Stomach smooth muscle (tissue), 2 donors: ENCODE data around the gene ARMS2.

ENCODE experiments used
- H3K27ac ChIP-seq: one replicate; pipeline ENCODE4 v1.7.0; 2013; ENCODE audit warnings: mild to moderate bottlenecking, low read length, inconsistent platforms
- H3K27me3 ChIP-seq, 2 donors: one replicate each; pipeline ENCODE4 v1.7.0; 2013; ENCODE audit warnings: low read length in 2 of 2; ENCODE audit not compliant: insufficient read depth in 2 of 2, control insufficient read depth in 1 of 2
- H3K36me3 ChIP-seq, 2 donors: one replicate each; pipeline ENCODE4 v1.7.0; 2013; ENCODE audit warnings: low read length in 2 of 2; ENCODE audit not compliant: control insufficient read depth in 2 of 2, insufficient read depth in 2 of 2
- H3K4me1 ChIP-seq: one replicate; pipeline ENCODE4 v1.7.0; 2013; ENCODE audit warnings: low read length; ENCODE audit not compliant: control insufficient read depth, insufficient read depth
- H3K4me3 ChIP-seq, 2 donors: one replicate each; pipeline ENCODE4 v1.7.0; 2013; ENCODE audit warnings: low read length in 2 of 2
- H3K9ac ChIP-seq, 2 donors: one replicate each; pipeline ENCODE4 v1.7.0; 2013; ENCODE audit warnings: low read length in 2 of 2, mild to moderate bottlenecking in 1 of 2
- H3K9me3 ChIP-seq, 2 donors: one replicate each; pipeline ENCODE4 v1.7.0; 2013; ENCODE audit warnings: low read length in 2 of 2; ENCODE audit not compliant: control insufficient read depth in 2 of 2
- donor health status: healthy.
- donor health status: Pancreatic carcinoma.

The ARMS2 gene

DNA sequence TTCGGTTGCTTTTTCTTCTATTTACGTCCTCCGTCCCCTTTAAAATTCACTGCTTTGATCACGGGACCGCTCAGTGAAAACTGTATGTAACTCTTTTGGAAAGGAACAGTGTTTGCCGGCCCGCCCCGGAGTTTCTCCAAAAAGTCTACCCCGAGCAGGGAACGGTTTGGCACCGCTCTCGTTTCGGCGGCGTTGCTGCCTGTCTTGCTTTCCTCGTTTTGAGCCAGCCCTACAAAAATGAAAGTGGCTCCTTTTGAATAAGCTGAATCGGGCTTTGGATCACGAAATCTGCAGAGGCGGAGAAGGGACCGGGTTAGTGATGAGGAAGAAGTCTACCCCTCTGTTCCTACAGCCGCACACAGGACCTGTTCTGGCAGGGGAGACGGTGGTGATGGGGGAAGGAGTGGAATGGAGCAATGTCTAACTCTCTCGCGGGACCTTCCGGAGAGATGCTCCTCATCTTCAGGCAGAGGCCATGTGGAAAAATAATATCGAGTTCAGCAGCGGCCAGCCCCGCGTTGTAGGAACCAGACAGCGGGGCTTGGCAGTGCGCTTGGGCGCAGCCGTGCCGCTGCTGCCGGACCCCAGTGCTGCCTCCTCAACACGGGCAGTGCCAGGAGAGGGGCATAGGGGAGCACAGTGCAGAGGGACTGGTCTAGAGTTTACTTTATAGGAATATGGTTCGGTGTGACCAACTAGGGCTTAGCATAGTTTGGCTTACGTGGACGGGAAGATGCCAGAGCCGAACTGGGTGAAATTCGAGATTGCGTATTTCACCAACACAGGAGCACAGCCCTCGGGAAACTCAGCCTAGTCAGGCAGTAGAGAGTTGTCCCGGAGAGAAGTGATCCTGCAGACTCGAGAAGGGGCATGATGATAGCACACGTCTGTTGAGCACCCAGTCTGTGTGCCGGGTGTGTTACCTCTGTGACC is 8.3 kb downstream of the ARMS2 start:
- H3K4me1 ChIP-seq: peaks cover 24% of the 10 kb centered on the region
- peak overlapping the region; percentile 88 for H3K27ac ChIP-seq
- H3K27me3 ChIP-seq: no peaks in the 10 kb centered on the region
- H3K9me3 ChIP-seq: no peaks in the 10 kb centered on the region
- H3K36me3 ChIP-seq: no peaks in the 10 kb centered on the region
- H3K4me3 ChIP-seq: peak overlapping the region; percentile 77 to 91
- H3K9ac ChIP-seq: peak overlapping the region; percentile 79 to 80

DNA sequence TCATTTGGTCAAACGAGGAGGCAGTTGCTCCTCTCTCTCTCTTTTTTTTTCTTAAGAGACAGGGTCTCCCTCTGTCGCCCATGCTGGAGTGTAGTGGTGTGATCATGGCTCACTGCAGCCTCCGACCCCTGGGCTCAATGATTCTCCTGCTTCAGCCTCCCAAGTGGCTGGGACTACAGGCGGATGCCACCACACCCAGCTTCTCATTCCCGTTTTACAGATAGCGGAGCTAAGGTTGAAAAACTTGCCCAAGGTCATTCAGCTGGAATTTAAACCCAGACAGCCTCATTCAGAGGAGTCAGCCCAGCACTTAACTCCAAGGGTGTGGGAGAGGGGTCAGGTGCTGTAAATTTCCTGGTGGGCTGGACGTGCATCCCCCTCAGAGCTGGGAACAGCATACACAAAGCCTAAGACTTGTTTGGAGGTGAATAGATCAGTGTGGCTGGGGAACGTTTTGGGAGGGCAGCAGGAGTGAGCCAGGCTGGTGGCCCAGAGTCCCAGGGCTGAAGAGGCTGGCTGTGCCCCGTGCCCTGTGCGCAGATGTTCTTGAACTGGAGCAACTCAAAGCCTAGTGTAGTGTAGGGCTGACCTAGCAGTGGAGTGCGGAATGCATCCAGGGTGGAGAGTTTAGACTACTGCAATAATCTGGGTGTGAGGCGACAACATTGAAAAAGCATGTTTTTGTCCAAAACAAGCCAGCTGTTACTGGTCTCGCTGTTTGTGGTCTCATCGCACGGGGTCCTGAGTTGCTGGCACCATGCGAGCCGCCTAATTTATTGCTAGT is 9.2 kb downstream of the ARMS2 start:
- Histone ChIP-seq H3K4me3 (peak overlapping the region; percentile 77 to 91), H3K4me1 (peaks cover 23% of the 10 kb centered on the region)

DNA sequence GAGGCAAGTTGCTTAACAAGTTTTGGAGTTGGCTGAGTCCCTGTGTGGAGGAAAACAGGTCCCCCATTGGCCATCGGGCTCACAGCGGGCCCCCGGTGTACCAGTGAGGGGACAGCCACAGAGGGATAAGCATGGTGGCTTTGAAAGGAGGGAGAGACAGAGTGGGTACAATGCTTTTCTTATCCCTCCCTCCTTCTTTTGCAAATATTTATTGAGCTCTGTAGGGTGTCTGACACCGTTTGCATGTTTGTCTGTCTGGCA is 9.7 kb downstream of the ARMS2 start:
- Histone ChIP-seq H3K27me3 (no peaks in the 10 kb centered on the region), H3K4me1 (peaks cover 25% of the 10 kb centered on the region), H3K36me3 (no peaks in the 10 kb centered on the region), H3K4me3 (no peak overlapping the region), H3K9me3 (no peaks in the 10 kb centered on the region), H3K9ac (no peak overlapping the region), H3K27ac (no peak overlapping the region)

More for the DNA sequence above, 9.2 kb downstream of the ARMS2 start:
- H3K9ac ChIP-seq: no peak overlapping the region
- no peak overlapping the region for H3K27ac ChIP-seq
- no peaks in the 10 kb centered on the region for H3K27me3 ChIP-seq
- no peaks in the 10 kb centered on the region for H3K36me3 ChIP-seq
- H3K9me3 ChIP-seq: no peaks in the 10 kb centered on the region

DNA sequence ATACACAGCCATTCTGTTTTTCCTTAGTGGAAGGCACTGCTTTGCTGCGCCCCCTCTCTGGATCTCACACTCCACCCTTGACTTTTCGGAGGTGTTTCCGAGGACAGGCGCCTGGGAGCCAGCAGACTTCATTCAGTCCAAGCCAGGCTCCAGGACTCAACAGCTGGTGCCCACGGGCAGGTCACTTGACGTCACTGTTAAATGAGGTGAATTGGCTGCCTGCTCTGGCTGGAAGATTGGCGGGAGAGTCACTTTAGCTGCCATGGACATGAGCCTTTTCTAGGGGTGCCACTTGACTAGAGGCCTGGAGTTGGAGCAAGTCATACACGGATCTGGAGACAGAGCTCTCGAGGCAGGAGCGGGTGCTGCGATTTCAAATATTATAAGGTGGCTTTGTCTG is 10.1 kb downstream of the ARMS2 start:
- H3K36me3 ChIP-seq: no peaks in the 10 kb centered on the region
- no peak overlapping the region for H3K9ac ChIP-seq
- H3K27ac ChIP-seq: no peak overlapping the region
- H3K9me3 ChIP-seq: no peaks in the 10 kb centered on the region
- H3K4me1 ChIP-seq: peaks cover 29% of the 10 kb centered on the region
- no peak overlapping the region for H3K4me3 ChIP-seq
- no peaks in the 10 kb centered on the region for H3K27me3 ChIP-seq

DNA sequence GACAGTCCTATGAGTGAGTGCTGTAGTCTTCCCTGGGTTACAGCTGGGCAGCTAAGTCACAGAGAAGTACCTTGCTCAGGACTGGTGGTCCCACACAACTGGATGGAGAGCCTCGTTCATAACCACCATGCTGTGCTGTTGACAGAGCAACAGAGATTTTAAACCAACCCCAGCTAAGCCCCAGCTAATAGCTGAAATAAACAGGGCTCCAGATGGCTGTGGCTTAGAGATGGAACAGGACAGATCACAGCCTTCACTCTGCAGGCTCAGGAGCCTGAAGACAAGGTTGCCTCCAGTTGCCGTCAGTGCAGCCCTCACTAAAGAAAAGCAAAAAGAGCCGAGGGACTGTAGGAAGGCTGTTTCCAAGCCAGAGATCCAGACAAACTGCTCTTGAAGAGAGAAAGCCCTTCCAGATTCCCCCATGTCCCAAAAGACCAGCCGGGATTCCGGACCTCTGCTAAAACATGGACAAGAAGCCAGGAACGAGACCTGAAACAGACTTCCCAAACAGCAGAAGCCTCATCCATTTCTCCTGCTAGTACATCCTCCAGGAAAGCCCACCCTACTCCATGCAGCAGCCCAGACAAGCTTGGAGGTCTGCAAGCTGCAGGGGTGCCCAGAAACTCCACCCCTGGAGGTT is 11.1 kb downstream of the ARMS2 start:
- no peak overlapping the region for H3K27ac ChIP-seq
- H3K9ac ChIP-seq: no peak overlapping the region
- no peaks in the 10 kb centered on the region for H3K9me3 ChIP-seq
- H3K4me1 ChIP-seq: peaks cover 22% of the 10 kb centered on the region
- no peaks in the 10 kb centered on the region for H3K36me3 ChIP-seq
- no peak overlapping the region for H3K4me3 ChIP-seq
- H3K27me3 ChIP-seq: no peaks in the 10 kb centered on the region

DNA sequence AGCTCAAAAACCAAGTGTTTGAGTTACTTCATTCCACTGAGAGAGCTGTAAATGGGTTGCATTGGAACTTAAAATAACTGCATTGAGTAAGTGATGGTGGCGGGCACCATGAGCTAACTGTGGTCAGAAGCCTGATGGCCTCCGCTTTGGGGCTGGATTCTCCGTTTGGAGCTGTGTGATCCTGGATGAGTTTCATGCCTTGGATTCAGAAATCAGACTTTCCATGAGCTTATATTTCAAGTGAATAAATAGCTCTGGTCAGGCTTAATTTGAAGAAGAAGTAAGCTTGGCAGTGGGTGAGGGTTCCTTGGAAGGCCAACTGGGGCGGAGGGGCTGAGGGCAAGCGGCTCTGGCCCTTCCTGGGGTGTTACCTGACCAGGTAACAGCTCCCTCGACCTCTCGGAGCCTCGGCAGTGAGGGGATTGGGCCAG is 12.5 kb downstream of the ARMS2 start:
- no peaks in the 10 kb centered on the region for H3K36me3 ChIP-seq
- H3K9ac ChIP-seq: no peak overlapping the region
- no peaks in the 10 kb centered on the region for H3K27me3 ChIP-seq
- H3K4me1 ChIP-seq: peaks cover 22% of the 10 kb centered on the region
- H3K4me3 ChIP-seq: no peak overlapping the region
- no peak overlapping the region for H3K27ac ChIP-seq
- no peaks in the 10 kb centered on the region for H3K9me3 ChIP-seq

DNA sequence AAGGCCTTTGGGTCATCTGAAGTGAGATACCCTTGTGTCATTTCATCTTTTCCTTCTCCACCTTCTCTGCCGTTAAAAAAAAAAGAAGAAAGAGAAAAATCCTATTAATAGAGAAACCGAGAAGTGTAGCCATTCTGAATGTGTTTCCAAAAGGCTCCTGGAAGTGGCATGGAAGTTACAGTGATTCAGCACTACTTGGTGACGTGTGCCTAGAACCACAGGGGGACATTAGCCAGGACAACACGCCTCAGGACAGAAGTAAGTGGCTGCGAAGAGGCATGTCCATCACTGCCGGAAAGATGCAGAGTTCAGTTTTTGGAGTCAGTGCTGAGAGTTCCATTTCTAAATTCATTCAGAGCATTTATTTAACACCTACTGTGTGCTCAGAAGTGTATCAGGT is 13.2 kb downstream of the ARMS2 start:
- no peaks in the 10 kb centered on the region for H3K27me3 ChIP-seq
- no peaks in the 10 kb centered on the region for H3K9me3 ChIP-seq
- H3K4me3 ChIP-seq: no peak overlapping the region
- H3K27ac ChIP-seq: no peak overlapping the region
- H3K9ac ChIP-seq: no peak overlapping the region
- no peaks in the 10 kb centered on the region for H3K36me3 ChIP-seq
- H3K4me1 ChIP-seq: peaks cover 21% of the 10 kb centered on the region

DNA sequence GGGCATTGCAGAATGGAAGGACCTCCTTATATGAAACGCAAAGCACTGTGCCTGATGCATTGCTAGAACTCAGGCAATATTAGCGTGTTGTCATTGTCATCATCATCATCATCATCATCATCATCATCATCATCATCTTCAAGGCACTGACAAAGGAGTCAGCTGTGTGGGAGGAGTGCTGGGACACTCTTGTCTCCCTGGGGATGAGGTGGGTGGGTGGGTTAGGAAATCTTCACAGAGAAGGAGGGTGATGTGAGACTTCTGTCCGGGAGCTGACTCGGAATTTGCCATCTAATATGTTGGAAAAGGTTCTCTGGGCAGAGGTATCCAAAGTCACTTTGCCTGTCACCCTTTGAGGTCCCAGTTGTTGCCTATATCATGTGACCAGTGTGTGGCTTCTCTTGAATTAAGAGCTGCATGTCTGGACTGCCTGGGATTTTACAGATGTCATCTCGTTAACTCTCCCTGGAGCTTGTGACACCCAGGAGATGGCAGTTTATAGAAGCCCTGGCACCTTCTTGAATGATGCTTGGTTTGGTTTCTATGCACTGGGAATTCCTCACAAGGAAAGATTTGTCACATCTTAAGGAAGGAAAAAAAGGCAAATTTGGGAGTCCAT is 14.0 kb downstream of the ARMS2 start:
- no peak overlapping the region for H3K4me3 ChIP-seq
- H3K27ac ChIP-seq: no peak overlapping the region
- H3K36me3 ChIP-seq: no peaks in the 10 kb centered on the region

DNA sequence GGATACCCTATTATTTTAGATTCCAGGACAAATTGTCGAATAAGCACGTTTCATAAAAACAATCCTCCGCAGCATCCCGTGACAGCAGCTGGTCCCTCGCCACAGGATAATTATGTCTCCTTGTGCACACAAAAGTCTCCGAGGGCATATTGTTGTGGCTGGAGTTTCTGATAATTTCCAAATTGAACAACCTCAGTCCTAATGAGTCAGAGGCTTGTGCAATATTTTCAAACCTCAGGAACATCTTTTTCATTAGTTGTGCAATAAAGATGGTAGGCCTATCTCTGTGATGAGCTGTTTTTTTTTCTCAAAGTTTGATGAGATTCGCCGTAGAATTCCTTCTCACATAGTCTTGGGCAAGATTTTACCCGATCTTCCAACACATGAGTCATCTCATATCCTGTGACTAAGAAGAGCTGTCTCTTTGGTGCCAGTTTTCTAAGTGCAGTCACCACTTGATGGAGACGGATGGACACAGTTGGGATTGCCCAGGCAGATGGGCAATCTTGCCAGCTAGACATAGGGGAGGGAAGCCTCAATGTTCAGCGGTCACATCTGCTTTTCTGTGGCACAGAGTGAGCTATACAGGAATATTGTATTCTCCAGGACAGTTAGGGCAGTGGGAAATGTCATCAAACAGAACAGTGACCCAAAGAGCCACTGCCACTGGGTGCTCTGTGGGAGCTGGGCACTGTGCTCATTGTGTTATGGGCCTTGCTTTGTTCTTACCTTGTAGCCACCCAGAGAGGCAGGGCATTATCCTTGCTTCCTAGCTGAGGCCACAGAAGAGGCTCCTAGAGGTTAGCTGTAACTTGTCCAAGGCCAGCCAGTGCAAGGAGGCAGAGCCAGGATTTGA is 14.7 kb downstream of the ARMS2 start:
- no peaks in the 10 kb centered on the region for H3K27me3 ChIP-seq
- no peak overlapping the region for H3K4me3 ChIP-seq
- peaks cover 15% of the 10 kb centered on the region for H3K4me1 ChIP-seq
- no peaks in the 10 kb centered on the region for H3K36me3 ChIP-seq
- no peak overlapping the region for H3K27ac ChIP-seq
- no peak overlapping the region for H3K9ac ChIP-seq
- no peaks in the 10 kb centered on the region for H3K9me3 ChIP-seq

More for the DNA sequence above, 14.0 kb downstream of the ARMS2 start:
- H3K9ac ChIP-seq: no peak overlapping the region
- H3K9me3 ChIP-seq: no peaks in the 10 kb centered on the region
- no peaks in the 10 kb centered on the region for H3K27me3 ChIP-seq
- peaks cover 18% of the 10 kb centered on the region for H3K4me1 ChIP-seq

DNA sequence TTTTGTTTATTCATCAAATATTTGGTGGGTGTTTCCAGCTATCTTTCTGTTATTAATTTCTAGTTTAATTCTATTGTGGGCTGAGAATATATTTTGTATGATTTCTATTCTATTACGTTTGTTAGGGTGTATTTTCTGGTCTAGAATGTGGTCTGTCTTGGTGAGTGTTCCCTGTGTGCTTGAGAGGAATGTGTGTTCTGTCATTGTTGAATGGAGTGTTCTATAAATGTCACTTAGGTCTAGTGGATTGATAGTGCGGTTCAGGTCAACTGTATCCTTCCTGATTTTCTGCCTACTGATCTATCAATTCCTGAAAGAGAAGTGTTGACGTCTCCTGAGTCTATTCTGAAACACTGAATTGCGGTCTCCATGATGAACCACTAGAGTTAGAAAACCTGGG is 15.4 kb downstream of the ARMS2 start:
- no peaks in the 10 kb centered on the region for H3K27me3 ChIP-seq
- H3K4me3 ChIP-seq: no peak overlapping the region
- no peaks in the 10 kb centered on the region for H3K9me3 ChIP-seq
- peaks cover 21% of the 10 kb centered on the region for H3K4me1 ChIP-seq
- no peak overlapping the region for H3K27ac ChIP-seq
- no peaks in the 10 kb centered on the region for H3K36me3 ChIP-seq
- no peak overlapping the region for H3K9ac ChIP-seq
